Activated effector memory CD4-positive, alpha-beta T cell treated with Interleukin-2 at 50 U/mL for 16 hours (primary cell): ENCODE results near the gene PGS1.

ENCODE experiments used
- DNase-seq: peaks from one replicate; pipeline ENCODE4 v3.0.0-alpha.2; 2020

Gene PGS1

GRCh38 chr17:78409191-78409928, 30.9 kb downstream of the PGS1 start:
- DNase-seq: no peak

DNA sequence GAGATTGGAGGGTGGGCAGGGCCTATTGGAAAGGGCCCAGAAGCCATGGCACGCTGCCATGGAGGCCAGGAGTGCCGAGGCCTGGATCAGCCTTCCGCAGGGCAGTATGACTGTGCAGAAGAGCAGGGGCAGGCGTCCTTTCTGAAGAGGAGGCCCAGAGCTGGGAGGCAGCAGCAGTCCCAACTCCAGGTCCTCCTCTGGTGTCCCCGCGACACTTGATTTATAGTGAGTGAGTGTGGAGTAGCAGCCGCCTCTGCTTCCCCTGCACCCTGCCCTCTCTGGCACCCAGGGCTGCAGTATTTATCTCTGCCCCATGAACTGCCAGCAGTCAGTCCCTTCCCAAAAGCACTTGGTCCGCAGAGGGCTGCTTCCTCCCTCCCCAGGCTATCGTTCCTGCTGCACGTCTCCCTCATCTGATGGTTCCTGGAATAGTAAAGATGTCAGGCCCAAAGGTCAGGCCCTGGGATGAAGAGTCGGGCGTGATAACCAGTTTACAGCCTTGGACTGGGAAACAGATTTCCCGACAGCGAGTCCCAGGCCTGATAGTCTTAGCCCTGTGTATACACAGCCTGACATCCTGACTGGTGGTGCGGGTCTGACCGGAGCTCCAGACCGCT, 32.9 kb downstream of the PGS1 start:
- DNase-seq: no peak

DNA sequence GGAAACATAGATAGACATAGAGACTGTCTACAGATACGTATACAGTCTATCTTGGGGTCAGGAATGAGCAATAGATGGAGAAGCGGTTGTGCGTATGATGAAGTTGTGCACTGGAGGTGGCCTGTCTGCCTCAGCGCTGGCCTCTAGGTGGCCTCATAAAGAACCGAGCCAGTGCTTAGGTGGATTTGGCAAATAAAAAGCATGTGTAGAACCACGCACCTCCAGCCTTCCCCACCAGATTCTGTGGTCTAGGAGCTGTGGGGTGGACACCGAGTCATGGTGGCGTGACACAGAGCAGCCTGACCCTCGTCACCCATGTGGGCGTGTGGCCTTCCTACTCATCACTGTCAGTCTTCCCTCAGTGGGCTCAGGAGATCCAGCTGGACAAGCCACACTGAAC, 34.0 kb downstream of the PGS1 start:
- no peak for DNase-seq

DNA sequence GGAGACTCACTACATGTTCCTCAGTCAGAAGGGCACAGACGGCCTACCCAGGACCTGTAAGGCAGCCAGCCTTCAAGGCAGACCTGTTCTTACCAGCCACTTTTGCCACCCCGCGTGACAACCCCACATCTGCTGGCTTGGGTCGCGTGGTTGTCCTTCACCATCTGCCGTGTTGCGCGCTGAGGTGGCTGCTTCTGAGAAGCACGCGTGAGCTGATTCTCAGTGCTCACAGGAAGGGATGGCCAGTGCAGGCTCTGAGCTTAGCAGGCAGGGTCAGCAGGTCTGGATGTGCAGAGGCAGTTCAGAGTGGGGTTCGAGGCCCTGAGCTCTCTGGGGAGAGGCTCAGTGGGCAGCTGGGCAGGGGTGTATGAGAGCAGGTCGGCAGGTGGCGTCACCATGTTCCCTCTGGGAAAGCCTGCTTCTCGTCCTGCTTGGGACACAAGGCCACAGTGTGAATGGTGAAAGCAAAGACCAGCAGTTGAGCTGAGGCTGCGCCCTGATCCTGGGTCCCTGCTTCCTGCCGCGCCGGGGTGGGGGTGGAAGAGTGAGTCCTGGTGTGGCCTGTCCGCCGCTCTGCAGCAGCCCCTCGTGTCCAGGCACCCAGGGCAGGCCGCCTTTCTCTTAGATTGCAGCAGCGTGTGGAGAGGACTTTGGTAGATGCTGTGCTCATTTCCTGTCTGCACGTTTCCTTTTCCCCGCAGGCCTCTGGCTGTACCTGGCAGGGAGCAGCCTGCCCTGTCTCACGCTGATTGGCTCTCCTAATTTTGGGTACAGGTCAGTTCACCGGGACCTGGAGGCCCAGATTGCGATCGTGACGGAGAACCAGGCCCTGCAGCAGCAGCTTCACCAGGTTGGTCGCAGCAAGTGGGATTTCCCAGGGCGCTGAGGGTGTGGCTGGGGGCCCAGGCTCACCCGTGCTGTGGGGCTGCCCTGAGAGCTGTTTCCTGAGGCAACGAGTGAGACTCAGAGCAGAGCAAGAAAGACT, 36.0 kb downstream of the PGS1 start:
- DNase-seq: peak; percentile 42

DNA sequence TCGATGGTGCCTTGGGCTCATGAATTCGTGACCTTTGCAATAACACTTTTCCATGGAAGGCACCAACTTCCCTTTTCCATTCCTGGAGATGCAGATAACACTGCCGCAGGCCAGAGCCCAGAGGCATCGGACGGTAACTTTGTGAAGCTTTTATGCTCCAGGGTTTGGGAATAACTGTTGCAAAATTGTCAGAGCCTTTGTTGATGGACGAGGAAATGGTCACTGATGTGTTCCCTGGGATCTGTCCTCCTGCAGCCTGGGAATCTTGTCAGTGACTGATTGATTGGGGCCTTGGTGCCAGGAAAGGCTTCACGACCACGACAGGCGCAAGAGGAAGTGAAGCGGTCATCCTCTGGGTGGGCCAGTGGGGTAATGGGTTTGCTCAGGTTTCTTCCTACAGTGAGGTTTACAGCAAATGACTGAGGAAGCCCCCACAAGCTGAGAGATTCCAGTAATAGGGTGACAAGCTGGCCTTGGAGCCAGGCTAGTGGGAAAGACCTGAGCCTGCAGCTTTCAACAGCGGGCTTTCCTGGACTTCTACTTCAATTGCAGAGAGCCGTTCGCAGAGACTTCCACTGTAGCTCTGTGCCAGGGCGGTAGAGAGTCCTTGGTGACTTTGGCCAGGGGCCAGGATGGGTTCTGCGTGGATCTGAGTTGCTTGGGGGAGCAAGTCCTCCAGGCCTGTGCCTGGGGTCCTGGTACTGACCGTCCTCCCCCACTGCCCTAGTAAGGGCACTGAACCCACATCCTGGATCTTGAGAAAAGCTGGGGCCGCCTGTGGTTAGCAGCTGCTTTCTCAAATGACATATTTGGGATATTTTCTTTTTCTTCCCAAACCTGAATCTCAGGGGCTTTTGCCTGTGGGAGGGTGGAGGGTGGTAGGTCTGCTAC, 37.6 kb downstream of the PGS1 start:
- DNase-seq: no peak

DNA sequence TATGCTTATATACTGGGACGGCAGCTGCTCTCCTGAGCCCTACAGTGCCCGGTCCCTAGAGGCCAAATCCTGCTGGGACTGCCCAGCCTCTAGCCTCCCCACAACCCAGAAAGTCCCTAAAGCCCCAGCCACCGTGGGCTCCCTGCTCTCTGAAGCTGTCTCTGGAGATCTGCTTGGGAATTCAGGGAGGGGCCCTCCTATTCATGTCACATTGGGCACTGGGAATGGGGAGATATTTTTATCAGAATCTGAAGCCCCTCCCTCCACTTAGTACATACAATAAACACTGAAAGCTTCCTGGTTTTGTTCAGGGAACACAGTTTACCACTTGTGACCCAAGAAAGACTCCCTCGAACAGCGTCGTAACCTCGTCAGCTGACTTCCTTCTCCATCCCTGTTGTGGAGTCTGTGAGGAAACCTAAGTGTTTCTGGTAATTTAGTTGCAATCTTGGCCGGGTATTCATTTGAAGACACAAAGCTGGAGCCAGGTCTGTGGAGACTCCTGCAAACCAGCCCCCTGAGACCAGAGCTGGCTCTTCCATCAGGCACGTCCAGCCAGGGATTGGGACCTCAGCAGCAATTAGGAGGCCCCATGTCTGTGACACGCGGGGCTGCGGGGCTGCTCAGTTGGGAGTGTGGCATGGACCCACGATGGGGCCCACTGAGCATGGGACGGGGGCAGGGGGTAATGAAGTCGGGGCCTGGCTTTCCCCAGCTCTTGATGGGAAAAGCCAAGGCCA, 38.5 kb downstream of the PGS1 start:
- DNase-seq: no peak

DNA sequence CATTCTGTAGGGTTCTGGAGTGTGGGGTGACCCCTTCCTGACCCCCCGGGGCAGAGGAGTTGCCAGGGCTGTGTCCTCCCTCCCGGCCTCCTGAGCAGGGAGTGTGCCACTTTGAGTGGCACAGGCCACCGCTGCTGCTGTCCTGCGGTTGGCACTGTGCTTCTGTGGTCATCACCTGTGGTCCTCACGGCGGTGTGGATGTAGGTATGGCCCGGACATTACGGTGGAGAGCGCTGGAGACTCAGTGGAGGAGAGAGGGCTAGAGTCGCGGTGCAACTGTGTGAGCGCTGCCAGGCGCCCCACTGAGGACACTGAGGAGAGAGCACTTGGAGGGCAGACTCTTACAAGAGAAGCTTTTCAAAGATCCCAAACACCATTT, 39.1 kb downstream of the PGS1 start:
- DNase-seq: no peak

GRCh38 chr17:78418326-78419026, 40.0 kb downstream of the PGS1 start:
- no peak for DNase-seq

- DNase-seq: no peak
These were observed 41.7 kb downstream of the PGS1 start for GRCh38 chr17:78419970-78420815.

DNA sequence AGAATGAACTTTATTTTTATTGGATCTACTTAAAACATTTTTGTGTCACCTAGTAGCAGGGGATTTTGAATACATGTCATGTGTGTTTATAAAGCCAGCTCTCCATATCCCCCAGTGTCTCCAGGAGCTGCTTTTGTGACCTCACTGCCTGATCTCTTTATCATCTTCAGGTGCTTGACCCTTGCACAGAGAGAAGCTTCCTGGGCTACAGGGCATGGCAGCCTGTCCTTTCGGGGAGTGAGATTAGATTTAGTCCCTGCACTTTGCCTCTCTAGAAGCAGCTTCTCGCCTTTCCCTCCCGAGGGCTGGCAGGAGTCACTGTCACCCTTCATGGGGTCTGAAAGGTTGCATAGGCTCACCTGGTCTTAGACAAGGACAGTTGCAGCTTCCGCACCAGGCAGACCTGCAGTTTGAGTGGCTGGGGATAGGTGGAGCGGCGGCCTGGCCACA, 42.7 kb downstream of the PGS1 start:
- no peak for DNase-seq

DNA sequence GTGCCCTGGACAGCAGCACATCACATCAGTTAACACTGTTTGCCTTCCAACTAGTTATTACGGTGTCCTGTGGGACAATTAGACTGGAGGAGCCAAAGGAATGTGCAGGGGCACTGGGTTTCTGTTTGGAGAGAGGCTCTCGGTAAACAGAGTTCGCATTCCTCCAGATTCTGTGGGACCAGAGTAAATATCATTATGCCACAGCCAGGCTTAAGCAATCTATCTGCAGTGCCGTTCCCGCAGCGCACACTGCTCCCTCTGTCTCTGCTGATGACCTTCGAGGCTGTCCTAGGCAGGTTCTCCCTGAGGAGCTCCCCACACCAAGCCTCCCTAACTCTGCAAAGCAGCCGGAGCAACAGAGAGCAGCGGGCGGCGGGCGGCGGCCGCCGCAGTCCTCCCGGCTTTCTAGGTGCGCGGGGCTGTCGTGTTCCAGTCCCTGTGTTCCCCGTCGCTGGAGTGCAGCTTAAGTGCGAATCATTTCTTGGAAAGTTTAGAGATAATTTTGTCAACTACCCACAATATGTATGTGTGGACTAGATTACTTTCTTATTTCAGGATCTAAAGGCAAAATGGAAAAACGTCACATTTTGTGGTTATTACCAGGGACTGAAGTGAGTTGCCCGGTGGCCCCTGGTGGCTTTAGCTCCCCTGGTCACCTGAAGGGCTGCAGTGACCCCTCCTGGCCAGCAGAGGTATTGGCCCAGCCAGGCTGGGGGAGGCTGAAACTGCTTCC, 43.3 kb downstream of the PGS1 start:
- peak; percentile 51 for DNase-seq

GRCh38 chr17:78422267-78422605, 43.8 kb downstream of the PGS1 start:
- DNase-seq: no peak

- DNase-seq: no peak
These were observed 44.6 kb downstream of the PGS1 start for GRCh38 chr17:78422872-78423588.

GRCh38 chr17:78423961-78424675, 45.7 kb downstream of the PGS1 start:
- no peak for DNase-seq

GRCh38 chr17:78425429-78425828, 47.0 kb downstream of the PGS1 start:
- DNase-seq: no peak

DNA sequence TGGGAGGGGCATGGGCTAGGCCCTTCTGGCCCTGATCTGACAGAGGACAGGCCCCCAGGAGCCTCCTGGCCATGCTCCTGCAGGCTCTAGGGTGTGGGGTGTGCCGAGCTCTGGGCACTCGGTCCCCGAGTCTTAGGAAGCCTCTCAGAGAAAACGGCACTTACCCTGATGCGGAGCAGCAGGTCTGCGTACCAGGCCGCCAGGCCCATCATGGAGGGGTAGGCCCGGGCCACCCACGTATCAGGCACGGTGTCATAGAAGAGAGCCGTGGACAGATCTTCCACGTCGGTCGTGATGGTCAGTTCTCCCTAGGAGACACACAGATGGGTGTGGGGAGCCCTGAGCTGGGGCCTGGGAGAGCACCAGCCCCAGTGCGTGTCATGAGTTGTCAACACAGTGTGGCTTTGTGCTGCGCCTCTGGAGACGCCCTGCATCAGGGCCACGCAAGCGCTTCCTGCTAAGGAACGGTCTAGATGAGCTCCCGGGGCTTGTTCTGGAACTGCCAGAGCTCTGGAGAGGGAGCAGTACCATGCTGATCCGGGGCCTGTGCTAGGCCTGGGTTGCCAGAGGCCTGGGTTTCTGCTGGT, 47.9 kb downstream of the PGS1 start:
- no peak for DNase-seq

- DNase-seq: no peak
These were observed 48.7 kb downstream of the PGS1 start for GRCh38 chr17:78427140-78427539.
